B cell (primary cell): ENCODE measurements around the gene ZSCAN10. TPM values are rescaled to one million over a fixed set of nuclear protein-coding genes. Genes with fewer than 3 reads are reported as not detected.
A peak's percentile ranks its signal among the peaks of the same experiment; 100 is the strongest.
"Not testable (repeated sequence)": the region's sequence is repeated elsewhere in the genome, so short reads cannot be mapped to it uniquely, and the experiment has no call there.

Experiments
- ATAC-seq: fragments of 200-7000 bp; cut with Tn5 transposase; one replicate; pipeline ENCODE4 v1.10.0; 2021; ENCODE audit warnings: low read depth, mild to moderate bottlenecking, moderate number of reproducible peaks, moderate library complexity
- CTCF ChIA-PET: fragments of 350-600 bp; sonication (Branson Sonifier 250); formaldehyde crosslinking; loops from one replicate; lab custom pipeline; 2021; ENCODE audit warnings: antibody characterized with exemption, inconsistent platforms; lab: Charles Lee
- POLR2A ChIA-PET: fragments of 350-600 bp; sonication (Branson Sonifier 250); formaldehyde crosslinking; loops from one replicate; lab custom pipeline; 2021; ENCODE audit warnings: antibody characterized with exemption; lab: Charles Lee
- DNase-seq: peaks from one replicate; pipeline ENCODE4 v3.0.0; 2013
- H2AFZ ChIP-seq: 2 replicates; pipeline ENCODE4 v1.6.1; 2012; ENCODE audit warnings: mild to moderate bottlenecking, low read depth, low read length; ENCODE audit not compliant: insufficient read depth, poor library complexity, severe bottlenecking
- H3K27ac ChIP-seq, 2 donors: 1 replicate in 1 of 2; 2 replicates in 1 of 2; pipeline ENCODE4 v1.5.1; 2012 to 2013; ENCODE audit warnings: low read length in 2 of 2, mild to moderate bottlenecking in 2 of 2, moderate library complexity in 1 of 2
- H3K27me3 ChIP-seq, 4 experiments: fragments of 200-600 bp in 1 of 4; sonication (generic) in 1 of 4; replicated peaks in 1 of 4; 1 replicate in 2 of 4; 2 replicates in 2 of 4; pipeline versions ENCODE4 v1.6.1 to v1.7.0; 2013 to 2016; ENCODE audit warnings: low read length in 3 of 4, mild to moderate bottlenecking in 2 of 4, mixed read lengths in 1 of 4, moderate library complexity in 1 of 4; ENCODE audit not compliant: insufficient read depth in 4 of 4, control insufficient read depth in 3 of 4; ENCODE audit errors: control extremely low read depth in 1 of 4
- H3K36me3 ChIP-seq, 2 experiments: replicated peaks in 1 of 2; 1 replicate in 1 of 2; 2 replicates in 1 of 2; pipeline versions ENCODE4 v1.6.1 to v1.7.1; 2013; ENCODE audit warnings: low read length in 1 of 2; ENCODE audit not compliant: insufficient read depth in 2 of 2, control insufficient read depth in 1 of 2; ENCODE audit errors: control extremely low read depth in 1 of 2, extremely low read depth in 1 of 2
- H3K4me1 ChIP-seq, 2 donors: fragments of 200-600 bp in 1 of 2; sonication (generic) in 1 of 2; 1 replicate in 1 of 2; 2 replicates in 1 of 2; pipeline versions ENCODE4 v1.5.1 to v1.6.1; 2013 to 2017; ENCODE audit warnings: low read length in 2 of 2; ENCODE audit not compliant: control insufficient read depth in 2 of 2, insufficient read depth in 2 of 2
- H3K4me2 ChIP-seq: replicated peaks from 2 replicates; pipeline ENCODE3; 2012; ENCODE audit warnings: mild to moderate bottlenecking, low read depth, low read length; ENCODE audit not compliant: poor library complexity, severe bottlenecking
- H3K4me3 ChIP-seq, 5 experiments: fragments of 200-600 bp in 1 of 5; sonication (generic) in 1 of 5; 1 replicate in 3 of 5; 2 replicates in 2 of 5; pipeline versions ENCODE4 v1.5.1 to v1.7.0; 2011 to 2016; ENCODE audit warnings: low read length in 4 of 5, mild to moderate bottlenecking in 4 of 5, low read depth in 2 of 5, control low read depth in 1 of 5, moderate library complexity in 1 of 5; ENCODE audit not compliant: insufficient read depth in 1 of 5; ENCODE audit errors: control extremely low read depth in 1 of 5, extremely low read depth in 1 of 5
- H3K79me2 ChIP-seq: fragments of 200-600 bp; sonication (generic); one replicate; pipeline ENCODE4 v1.6.0; 2016; ENCODE audit warnings: low read length; ENCODE audit not compliant: control insufficient read depth, insufficient read depth
- H3K9ac ChIP-seq: fragments of 200-600 bp; sonication (generic); 2 replicates; pipeline ENCODE4 v1.6.1; 2017; ENCODE audit warnings: mild to moderate bottlenecking, low read length, moderate library complexity
- H3K9me3 ChIP-seq, 3 donors: one replicate each; pipeline versions ENCODE4 v1.6.1 to v1.7.1; 2013; ENCODE audit warnings: low read length in 2 of 3; ENCODE audit not compliant: control insufficient read depth in 2 of 3, insufficient read depth in 1 of 3; ENCODE audit errors: control extremely low read depth in 1 of 3
- H4K20me1 ChIP-seq: 2 replicates; pipeline ENCODE4 v1.6.0; 2012; ENCODE audit warnings: mild to moderate bottlenecking, low read length; ENCODE audit not compliant: insufficient read depth, control insufficient read depth, poor library complexity, severe bottlenecking
- H3K27ac Mint-ChIP-seq: one replicate; pipeline ENCODE4 v1.8.0; 2021; ENCODE audit warnings: mixed read lengths
- H3K27me3 Mint-ChIP-seq: one replicate; pipeline ENCODE4 v1.8.0; 2021; ENCODE audit warnings: mixed read lengths
- H3K4me1 Mint-ChIP-seq: one replicate; pipeline ENCODE4 v1.8.0; 2021; ENCODE audit warnings: mixed read lengths
- H3K4me3 Mint-ChIP-seq: one replicate; pipeline ENCODE4 v1.8.0; 2021; ENCODE audit warnings: mixed read lengths
- H3K9me3 Mint-ChIP-seq: one replicate; pipeline ENCODE4 v1.8.0; 2022; ENCODE audit warnings: mixed read lengths; ENCODE audit not compliant: insufficient read depth
- CTCF ChIP-seq: fragments of 200-600 bp; IDR thresholded peaks from one replicate; pipeline ENCODE4 v1.8.0; 2022; ENCODE audit warnings: antibody characterized with exemption, mild to moderate bottlenecking
- EZH2 ChIP-seq: IDR thresholded peaks from 2 replicates; pipeline ENCODE4 v1.6.1; 2012; ENCODE audit warnings: borderline replicate concordance, low read depth, mild to moderate bottlenecking, moderate library complexity, low read length; ENCODE audit not compliant: insufficient read depth, poor library complexity, severe bottlenecking
- WGBS: methylation state at CpG from one replicate; pipeline ENCODE4 v1.1.5; 2013; ENCODE audit warnings: missing lambda C conversion rate; ENCODE audit not compliant: insufficient coverage; 5-methylcytosine and 5-hydroxymethylcytosine counted together
- intact Hi-C: fragments of 100-400 bp; cut with micrococcal nuclease; formaldehyde crosslinking; loops from one replicate; pipeline ENCODE4 v1.10.0; 2022
- polyA plus RNA-seq: library from polyadenylated mRNA; depleted of rRNA; stranded (reverse); fragments of >200 nt; gene quantifications from 2 replicates; pipeline ENCODE4 v1.2.3, GENCODE V29; 2012
- total RNA-seq, 2 donors: library from RNA; stranded (reverse); fragments of 120-200 nt in 1 of 2; gene quantifications; 1 replicate in 1 of 2; 2 replicates in 1 of 2; pipeline versions ENCODE4 v1.2.3 to v1.2.4, GENCODE V29; 2013 to 2022

Gene ZSCAN10
- total and polyA plus RNA-seq, 2 donors (not counting 1 experiment from before 2014, with no cell fraction given), result not detected

GRCh38 chr16:3076577-3076976 lies 22.5 kb downstream of the ZSCAN10 start:
- no peak overlapping the region for H2AFZ ChIP-seq
- no peaks in the 10 kb centered on the region for H3K36me3 ChIP-seq
- ChIA-PET POLR2A (no interaction called here), CTCF (interaction anchor here (0.6 to 6.1 kb wide), 9 partner anchors 11 to 561 kb away, joined by 3 to 35 read pairs (median 5); partner anchors contain the start of genes ZNF213 and ZSCAN10)
- Mint-ChIP-seq H3K4me3 (peak overlapping the region; percentile 75), H3K9me3 (no peaks in the 10 kb centered on the region), H3K4me1 (peaks cover 53% of the 10 kb centered on the region), H3K27me3 (no peaks in the 10 kb centered on the region), H3K27ac (peak overlapping the region; percentile 88)
- no peaks in the 10 kb centered on the region for H4K20me1 ChIP-seq
- ATAC-seq (no peak), DNase-seq (no peak)
- no peak overlapping the region for H3K4me3 ChIP-seq
- H3K27ac ChIP-seq, result no peak overlapping the region
- TF ChIP-seq CTCF, result no peak
- TF ChIP-seq EZH2, result no peak
- H3K79me2 ChIP-seq, result peaks cover 3% of the 10 kb centered on the region
- no peak overlapping the region for H3K9ac ChIP-seq
- H3K27me3 ChIP-seq, result no peaks in the 10 kb centered on the region
- WGBS, result 86% methylated on average over 3 of the region's 6 CpGs
- intact Hi-C loops, result loop anchor here (2.0 kb wide), 2 partner anchors 18 to 20 kb away; no protein-coding TSS in a partner anchor
- H3K4me2 ChIP-seq, result peak overlapping the region; percentile 69
- peaks cover 0 to 17% (median 7%) of the 10 kb centered on the region in 3 donors for H3K9me3 ChIP-seq
- peaks cover 39 to 41% of the 10 kb centered on the region in 2 donors for H3K4me1 ChIP-seq

GRCh38 chr16:3075946-3076345 lies 23.1 kb downstream of the ZSCAN10 start:
- 93% methylated on average over 5 of the region's 6 CpGs for WGBS
- H3K4me3 ChIP-seq, H3K27ac ChIP-seq, POLR2A ChIA-PET, H3K9ac ChIP-seq, H3K9me3 Mint-ChIP-seq, H4K20me1 ChIP-seq, H3K4me3 Mint-ChIP-seq, DNase-seq, ATAC-seq, H2AFZ ChIP-seq, H3K79me2 ChIP-seq, H3K36me3 ChIP-seq, H3K27me3 Mint-ChIP-seq, H3K27me3 ChIP-seq: not testable (repeated sequence)
- intact Hi-C loops, result loop anchor here (2.0 kb wide), 2 partner anchors 17 to 21 kb away; no protein-coding TSS in a partner anchor
- peaks cover 39 to 41% of the 10 kb centered on the region in 2 donors for H3K4me1 ChIP-seq
- CTCF ChIA-PET, result interaction anchor here (0.6 to 6.1 kb wide), 6 partner anchors 17 to 525 kb away, joined by 3 to 35 read pairs (median 18); partner anchors contain the start of gene ZSCAN10
- H3K27ac Mint-ChIP-seq, result peak overlapping the region; percentile 51
- H3K9me3 ChIP-seq, result peaks cover 0 to 17% (median 7%) of the 10 kb centered on the region in 3 donors
- peak overlapping the region; percentile 69 for H3K4me2 ChIP-seq
- peaks cover 55% of the 10 kb centered on the region for H3K4me1 Mint-ChIP-seq
